NCI-H460 (cell line): ENCODE measurements around the gene NT5DC1. TPM values are rescaled to one million over a fixed set of nuclear protein-coding genes. Genes with fewer than 3 reads are reported as not detected.

ENCODE experiments used
- DNase-seq: peaks from one replicate; pipeline ENCODE4 v3.0.0-alpha.2; 2016; ENCODE audit warnings: low read depth; ENCODE audit errors: extremely low read depth
- total RNA-seq: library from RNA; depleted of rRNA; stranded (reverse); fragments of >200 nt; shearing (Covaris generic); gene quantifications from 2 replicates; pipeline ENCODE4 v1.2.3, GENCODE V29; 2014

The NT5DC1 gene
- total RNA-seq, 1 experiment from 2014 or later: 22.7 TPM

- DNase-seq: no peak
Measured at GRCh38 chr6:116176596-116176995, 75.9 kb downstream of the NT5DC1 start.

DNA sequence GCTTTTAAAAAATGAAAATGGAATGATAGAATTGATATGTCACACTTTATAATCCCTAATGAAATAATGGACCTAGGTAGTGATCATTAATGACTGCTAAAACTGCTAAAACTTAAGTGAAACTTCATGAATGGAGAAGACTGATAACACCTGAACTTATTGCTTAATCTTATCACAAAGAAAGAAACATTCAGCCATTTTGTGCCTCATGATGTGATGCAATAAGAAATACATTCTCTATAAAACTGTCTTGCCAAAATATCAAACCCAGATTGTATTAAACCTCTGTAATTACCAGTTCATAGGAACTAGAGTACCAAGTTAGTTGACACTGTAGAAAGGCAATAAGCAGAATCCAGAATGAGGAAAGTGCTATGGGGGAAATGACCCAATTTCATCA is 79.7 kb downstream of the NT5DC1 start:
- no peak for DNase-seq

DNA sequence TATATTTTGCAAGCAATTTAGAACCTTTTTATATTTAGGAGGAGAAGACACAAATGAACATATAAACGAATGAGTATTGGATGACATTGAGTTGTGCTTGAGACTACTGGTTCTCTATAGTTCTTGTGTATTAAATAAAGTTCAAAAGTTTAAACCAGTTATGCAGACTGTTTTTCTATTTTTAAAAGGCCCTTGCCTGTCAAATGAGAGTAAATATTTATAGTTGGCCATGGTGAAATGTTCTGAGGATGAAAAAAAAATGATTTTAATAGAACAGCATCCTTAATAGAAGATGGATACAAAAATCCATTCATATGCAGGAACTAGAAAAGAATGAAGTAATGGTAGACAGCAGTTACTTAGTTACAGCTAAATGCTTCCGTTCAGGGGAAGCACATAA is 88.8 kb downstream of the NT5DC1 start:
- no peak for DNase-seq

- DNase-seq: no peak
Measured at GRCh38 chr6:116190550-116190949, 89.9 kb downstream of the NT5DC1 start.

GRCh38 chr6:116191881-116192280 is 91.2 kb downstream of the NT5DC1 start:
- DNase-seq: no peak

- no peak for DNase-seq
Measured at GRCh38 chr6:116192786-116193185, 92.1 kb downstream of the NT5DC1 start.

DNA sequence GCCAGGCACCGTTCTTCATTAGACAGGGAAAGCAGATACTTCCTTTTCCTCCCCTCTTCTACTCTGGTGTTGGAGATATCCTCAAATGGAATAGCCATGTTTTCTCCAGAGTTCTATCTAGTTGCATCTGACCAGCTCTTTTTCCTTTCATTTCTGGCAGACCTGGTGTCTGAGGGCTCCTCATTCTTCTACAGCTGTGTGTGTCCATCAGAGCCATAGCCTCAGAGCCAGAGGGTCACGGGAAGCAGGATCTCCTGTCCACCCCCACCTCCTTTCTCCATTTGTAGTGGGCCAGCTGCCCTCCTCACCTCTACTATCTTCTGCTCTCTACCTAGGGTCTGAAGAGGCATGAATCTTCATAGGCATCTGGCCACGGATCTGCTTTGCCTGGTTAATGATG is 96.2 kb downstream of the NT5DC1 start:
- DNase-seq: no peak

DNA sequence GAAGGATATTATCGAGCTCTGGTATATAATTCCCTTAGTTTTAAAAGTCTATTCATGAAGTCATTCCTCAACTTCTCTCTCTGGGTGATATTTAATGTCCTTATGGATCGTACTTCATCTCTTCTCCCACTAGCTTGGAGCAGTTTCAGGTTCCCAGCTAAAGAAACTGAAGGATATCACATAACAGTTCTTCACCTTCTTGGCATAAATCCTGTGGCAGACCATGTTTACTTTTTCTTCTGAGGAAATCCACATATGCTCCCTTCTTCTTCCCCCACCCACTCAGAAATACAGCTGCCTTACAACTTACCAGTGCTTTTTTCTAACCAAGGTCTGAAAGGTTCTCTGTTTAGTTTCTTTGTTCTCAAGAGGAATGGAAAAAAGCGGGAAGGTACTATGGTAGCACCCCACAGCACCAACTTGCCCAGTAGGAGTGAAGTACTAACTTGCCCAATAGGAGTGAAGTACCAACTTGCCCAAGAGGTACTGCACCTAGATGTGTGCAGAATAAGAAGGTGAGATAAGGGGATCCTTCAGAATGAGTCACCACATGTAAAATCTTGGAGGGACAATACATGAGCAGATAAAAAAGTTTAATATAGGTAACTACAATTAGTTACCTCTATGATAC is 100.1 kb downstream of the NT5DC1 start:
- DNase-seq: no peak

DNA sequence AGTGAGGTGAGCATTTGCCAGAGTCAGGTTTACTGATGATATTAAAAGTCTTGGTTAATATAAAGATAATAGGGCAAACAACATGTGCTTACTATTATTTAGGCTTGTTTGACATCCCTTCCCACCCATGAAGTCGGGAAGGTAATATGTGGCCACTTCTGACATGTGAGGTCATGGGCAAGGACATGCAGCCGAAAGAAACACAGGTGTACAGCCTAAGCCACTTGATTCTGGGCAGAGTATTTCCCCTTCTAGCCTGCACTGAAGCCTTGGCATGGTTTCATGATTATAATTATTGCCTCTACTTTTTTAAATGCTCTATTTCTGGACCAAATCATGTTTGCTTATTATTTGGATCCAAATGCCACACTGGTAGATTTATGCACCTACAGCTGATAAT is 100.9 kb downstream of the NT5DC1 start:
- no peak for DNase-seq

GRCh38 chr6:116205281-116205680 is 104.6 kb downstream of the NT5DC1 start:
- DNase-seq: no peak

- DNase-seq: no peak
Measured at GRCh38 chr6:116206231-116206903, 105.7 kb downstream of the NT5DC1 start.

DNA sequence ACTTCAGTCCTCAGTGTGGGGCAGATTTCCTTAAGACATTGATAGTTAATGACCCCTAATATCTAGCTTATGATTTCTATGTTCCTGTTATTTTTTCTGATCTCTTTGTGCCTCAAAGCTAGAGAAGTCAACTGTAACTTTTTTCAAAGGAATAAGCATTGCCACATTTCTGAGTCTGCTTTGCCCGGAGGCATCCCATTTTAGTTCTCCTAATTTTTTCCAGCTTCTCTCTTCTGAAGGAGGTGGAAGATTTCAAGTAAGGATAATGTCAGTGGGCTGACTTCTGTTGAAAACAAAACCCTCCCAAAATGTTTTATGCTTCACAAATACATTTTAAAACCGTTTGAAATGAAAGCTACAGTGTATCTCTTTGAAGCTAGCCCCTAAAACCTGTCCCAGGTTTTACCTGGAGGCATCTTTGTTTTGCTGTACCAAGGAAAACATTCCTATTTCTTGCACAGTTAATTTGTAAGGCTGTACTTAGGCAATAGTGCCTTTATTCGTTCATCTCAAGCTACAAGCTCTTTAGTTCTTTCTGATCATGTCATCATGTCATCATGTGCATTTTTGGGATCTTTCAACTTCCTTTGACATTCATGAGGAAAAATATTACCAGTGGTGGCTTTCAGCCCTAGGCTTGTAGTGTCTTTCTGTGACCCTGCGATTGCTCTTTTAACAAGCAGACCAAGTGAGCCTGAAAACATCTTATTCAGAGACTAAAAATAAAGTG is 107.6 kb downstream of the NT5DC1 start:
- DNase-seq: no peak

- no peak for DNase-seq
Measured at GRCh38 chr6:116210316-116210715, 109.7 kb downstream of the NT5DC1 start.

GRCh38 chr6:116210750-116211425 is 110.2 kb downstream of the NT5DC1 start:
- DNase-seq: no peak

- DNase-seq: no peak
Measured at GRCh38 chr6:116214681-116215080, 114.0 kb downstream of the NT5DC1 start.

DNA sequence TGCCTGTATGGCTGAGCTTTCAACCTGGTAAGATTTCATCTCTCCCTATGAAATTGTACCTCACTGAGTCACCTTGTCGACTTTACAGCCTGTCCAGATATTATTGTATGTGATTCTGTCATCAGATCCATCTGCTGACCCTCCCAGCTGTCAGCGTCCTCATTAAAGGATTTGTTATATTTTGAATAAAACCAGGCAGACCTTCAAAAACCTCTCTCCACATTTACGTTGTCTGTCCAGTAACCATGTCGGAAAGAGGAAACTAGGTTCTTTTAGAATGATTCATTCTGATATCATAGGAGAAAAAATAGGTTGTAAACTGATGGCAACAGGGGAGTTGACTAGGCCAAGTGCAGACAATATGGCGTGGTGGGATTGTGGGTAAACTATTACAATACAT is 114.8 kb downstream of the NT5DC1 start:
- no peak for DNase-seq

GRCh38 chr6:116217069-116217468 is 116.4 kb downstream of the NT5DC1 start:
- peak; percentile 30 for DNase-seq

- DNase-seq: no peak
Measured at GRCh38 chr6:116218172-116218633, 117.5 kb downstream of the NT5DC1 start.

DNA sequence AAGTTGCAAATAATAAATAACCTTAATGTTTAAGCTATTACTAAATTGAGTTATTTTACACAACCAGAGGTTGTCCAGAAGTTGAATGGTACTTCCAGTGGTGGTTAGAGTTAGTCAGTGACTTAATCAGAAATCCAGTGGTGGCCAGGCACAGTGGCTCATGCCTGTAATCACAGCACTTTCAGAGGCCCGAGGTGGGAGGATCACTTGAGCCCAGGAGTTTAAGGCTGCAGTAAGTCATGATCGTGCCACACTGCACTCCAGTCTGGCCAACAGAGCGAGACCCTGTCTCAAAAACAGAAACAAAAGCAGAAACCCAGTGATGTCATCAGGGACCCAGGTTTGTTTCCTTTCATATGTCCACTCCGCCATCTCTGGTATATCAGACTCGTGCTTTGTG is 118.2 kb downstream of the NT5DC1 start:
- DNase-seq: no peak

DNA sequence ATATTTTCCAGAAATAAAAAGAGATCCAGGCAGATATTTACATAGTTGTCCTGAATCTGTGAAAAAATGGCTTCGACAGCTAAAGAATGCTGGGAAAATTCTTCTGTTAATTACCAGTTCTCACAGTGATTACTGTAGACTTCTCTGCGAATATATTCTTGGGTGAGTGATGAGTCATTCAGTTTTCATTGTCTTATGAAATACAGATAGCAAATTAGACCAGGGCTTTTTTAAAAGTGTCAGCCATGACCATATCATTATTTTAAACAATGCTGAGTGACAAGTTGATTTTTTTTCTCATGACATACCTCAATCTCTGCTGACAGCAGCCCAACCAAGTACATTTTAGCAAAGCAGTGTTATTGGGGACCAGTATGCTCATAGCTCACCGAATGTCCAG is 120.4 kb downstream of the NT5DC1 start:
- DNase-seq: no peak

DNA sequence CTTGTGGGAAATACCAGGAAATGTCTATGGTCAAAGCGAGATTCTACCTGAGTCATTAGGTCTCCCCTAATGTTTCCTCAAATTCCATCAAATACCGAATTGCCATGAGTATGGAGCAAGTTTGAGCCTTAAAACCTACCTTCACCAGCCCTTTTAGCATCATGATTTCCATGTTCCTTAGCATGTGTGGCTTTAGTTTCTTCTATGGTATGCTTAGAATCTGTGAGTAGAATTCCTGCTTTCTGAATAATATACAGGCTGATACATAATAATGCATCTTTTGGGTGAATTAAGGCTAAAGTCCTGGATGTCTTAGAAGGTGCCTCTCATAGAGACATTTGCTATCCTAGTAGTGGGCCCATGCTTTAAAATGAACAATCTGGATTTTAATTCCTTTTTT is 121.3 kb downstream of the NT5DC1 start:
- DNase-seq: no peak
